ENCODE results near the gene XPNPEP3.

The XPNPEP3 gene

GRCh38 chr22:40878922-40879321 is 22.0 kb downstream of the XPNPEP3 start:
- H3K27ac ChIP-seq, result no peak overlapping the region
- no peaks in the 10 kb centered on the region for H3K27me3 ChIP-seq (ENCODE audit: insufficient read depth, low read depth, severe bottlenecking)
- TF ChIP-seq CTCF (IDR thresholded peaks at IDR 0.05; ENCODE audit: low read depth, low read length), result no peak
- no peaks in the 10 kb centered on the region for H3K9me3 ChIP-seq (ENCODE audit: severe bottlenecking)
- peaks cover 8% of the 10 kb centered on the region for H3K36me3 ChIP-seq
- DNase-seq, result no peak
- no peak overlapping the region for H3K4me3 ChIP-seq (ENCODE audit: low read depth, low read length)

- Histone ChIP-seq H3K36me3 (peaks cover 37% of the 10 kb centered on the region), H3K4me3 (ENCODE audit: low read depth, low read length) (no peak overlapping the region), H3K27me3 (ENCODE audit: insufficient read depth, low read depth, severe bottlenecking) (no peaks in the 10 kb centered on the region), H3K27ac (no peak overlapping the region), H3K9me3 (ENCODE audit: severe bottlenecking) (no peaks in the 10 kb centered on the region)
- TF ChIP-seq CTCF (IDR thresholded peaks at IDR 0.05; ENCODE audit: low read depth, low read length), result no peak
- no peak for DNase-seq
Observed at GRCh38 chr22:40889116-40889515, 32.2 kb downstream of the XPNPEP3 start.

GRCh38 chr22:40890881-40891280 is 33.9 kb downstream of the XPNPEP3 start:
- H3K9me3 ChIP-seq (ENCODE audit: severe bottlenecking), result no peaks in the 10 kb centered on the region
- no peak for TF ChIP-seq CTCF (IDR thresholded peaks at IDR 0.05; ENCODE audit: low read depth, low read length)
- no peaks in the 10 kb centered on the region for H3K27me3 ChIP-seq (ENCODE audit: insufficient read depth, low read depth, severe bottlenecking)
- H3K27ac ChIP-seq, result no peak overlapping the region
- no peak overlapping the region for H3K4me3 ChIP-seq (ENCODE audit: low read depth, low read length)
- peaks cover 27% of the 10 kb centered on the region for H3K36me3 ChIP-seq
- no peak for DNase-seq

GRCh38 chr22:40894417-40894816 is 37.5 kb downstream of the XPNPEP3 start:
- H3K36me3 ChIP-seq, result peaks cover 1% of the 10 kb centered on the region; the same call in 1 of the 2 replicates
- no peaks in the 10 kb centered on the region for H3K9me3 ChIP-seq (ENCODE audit: severe bottlenecking)
- no peaks in the 10 kb centered on the region for H3K27me3 ChIP-seq (ENCODE audit: insufficient read depth, low read depth, severe bottlenecking)
- H3K27ac ChIP-seq, result no peak overlapping the region
- DNase-seq, result no peak
- no peak overlapping the region for H3K4me3 ChIP-seq (ENCODE audit: low read depth, low read length)
- TF ChIP-seq CTCF (IDR thresholded peaks at IDR 0.05; ENCODE audit: low read depth, low read length), result no peak

GRCh38 chr22:40898850-40899357 is 42.0 kb downstream of the XPNPEP3 start:
- DNase-seq, result no peak

More at GRCh38 chr22:40898850-40899357, 42.0 kb downstream of the XPNPEP3 start:
- no peaks in the 10 kb centered on the region for H3K9me3 ChIP-seq (ENCODE audit: severe bottlenecking)
- H3K4me3 ChIP-seq (ENCODE audit: low read depth, low read length), result no peak overlapping the region
- H3K36me3 ChIP-seq, result no peaks in the 10 kb centered on the region
- peak; percentile 53 for TF ChIP-seq CTCF (IDR thresholded peaks at IDR 0.05; ENCODE audit: low read depth, low read length)
- H3K27me3 ChIP-seq (ENCODE audit: insufficient read depth, low read depth, severe bottlenecking), result no peaks in the 10 kb centered on the region
- H3K27ac ChIP-seq, result no peak overlapping the region; the same call in 1 of the 2 replicates

Data from WERI-Rb-1 (cell line).